Uterus (tissue), 2 donors: ENCODE data around the gene ZSWIM5.

Experiments used
- CTCF ChIP-seq, 4 experiments: fragments of 200-600 bp in 2 of 4; fragments of 450-650 bp in 2 of 4; sonication (generic) in 2 of 4; IDR thresholded peaks; one replicate each; pipeline ENCODE4 v1.5.1; 2016 to 2019; ENCODE audit warnings: antibody characterized with exemption in 4 of 4, mild to moderate bottlenecking in 2 of 4, moderate library complexity in 1 of 4
- POLR2A ChIP-seq, 2 donors: fragments of 450-650 bp; IDR thresholded peaks; one replicate each; pipeline ENCODE4 v1.6.1; 2016; ENCODE audit warnings: antibody characterized with exemption in 2 of 2, mild to moderate bottlenecking in 1 of 2, moderate library complexity in 1 of 2

GRCh38 chr1:45238846-45239245, 32.4 kb upstream of the ZSWIM5 start:
- TF ChIP-seq CTCF (IDR thresholded peaks at IDR 0.05), result no peak
- no peak for TF ChIP-seq POLR2A (IDR thresholded peaks at IDR 0.05)
